ENCODE data around the gene POR.

DNA sequence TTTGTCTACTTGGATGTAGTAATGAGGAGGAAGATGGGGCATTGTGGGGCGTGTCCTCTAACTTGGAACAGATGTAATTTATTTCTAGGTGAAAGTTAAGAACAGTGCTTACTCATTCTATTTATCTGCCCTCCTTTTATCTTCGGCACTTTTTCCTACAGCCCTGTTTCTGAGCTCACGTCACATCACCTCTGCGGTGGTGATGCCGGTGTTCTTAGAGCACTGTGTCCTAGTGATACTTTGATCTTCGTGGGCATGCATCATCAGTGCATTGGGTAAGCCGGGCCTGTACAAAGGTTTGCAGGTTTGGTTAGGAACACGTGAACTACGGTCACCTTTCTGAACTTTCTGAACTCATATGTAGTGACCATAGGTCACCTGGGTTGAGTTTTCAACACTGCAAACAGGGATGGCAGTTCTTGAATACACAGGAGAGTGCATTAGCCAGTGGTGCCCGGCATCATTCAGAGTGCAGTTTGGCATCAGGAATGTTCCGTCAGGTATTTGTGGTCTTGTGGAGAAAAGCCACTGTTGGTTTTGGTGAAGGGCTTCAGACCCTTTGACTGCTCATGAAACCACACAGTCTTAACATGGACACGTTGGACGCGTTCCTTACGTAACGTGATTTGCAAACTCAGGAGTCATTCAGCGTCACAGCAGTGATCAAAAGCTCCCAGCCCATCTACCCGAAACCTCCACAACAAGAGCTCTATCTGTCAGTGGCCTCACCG is 5.6 kb downstream of the POR start:
- no peak for TF ChIP-seq EZH2 (IDR thresholded peaks at IDR 0.05; ENCODE audit: borderline replicate concordance, low read depth, low read length, poor library complexity, severe bottlenecking)
- TF ChIP-seq, protein P1, sequence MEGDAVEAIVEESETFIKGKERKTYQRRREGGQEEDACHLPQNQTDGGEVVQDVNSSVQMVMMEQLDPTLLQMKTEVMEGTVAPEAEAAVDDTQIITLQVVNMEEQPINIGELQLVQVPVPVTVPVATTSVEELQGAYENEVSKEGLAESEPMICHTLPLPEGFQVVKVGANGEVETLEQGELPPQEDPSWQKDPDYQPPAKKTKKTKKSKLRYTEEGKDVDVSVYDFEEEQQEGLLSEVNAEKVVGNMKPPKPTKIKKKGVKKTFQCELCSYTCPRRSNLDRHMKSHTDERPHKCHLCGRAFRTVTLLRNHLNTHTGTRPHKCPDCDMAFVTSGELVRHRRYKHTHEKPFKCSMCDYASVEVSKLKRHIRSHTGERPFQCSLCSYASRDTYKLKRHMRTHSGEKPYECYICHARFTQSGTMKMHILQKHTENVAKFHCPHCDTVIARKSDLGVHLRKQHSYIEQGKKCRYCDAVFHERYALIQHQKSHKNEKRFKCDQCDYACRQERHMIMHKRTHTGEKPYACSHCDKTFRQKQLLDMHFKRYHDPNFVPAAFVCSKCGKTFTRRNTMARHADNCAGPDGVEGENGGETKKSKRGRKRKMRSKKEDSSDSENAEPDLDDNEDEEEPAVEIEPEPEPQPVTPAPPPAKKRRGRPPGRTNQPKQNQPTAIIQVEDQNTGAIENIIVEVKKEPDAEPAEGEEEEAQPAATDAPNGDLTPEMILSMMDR (conservative IDR thresholded peaks at IDR 0.05; ENCODE audit: low read depth, low read length): no peak

Data from A673 (cell line).